ENCODE measurements around the gene DGKQ. TPM values are rescaled to one million over a fixed set of nuclear protein-coding genes. Genes with fewer than 3 reads are reported as not detected.

Gene DGKQ
- total RNA-seq, 1 experiment from 2014 or later: 12.4 TPM

DNA sequence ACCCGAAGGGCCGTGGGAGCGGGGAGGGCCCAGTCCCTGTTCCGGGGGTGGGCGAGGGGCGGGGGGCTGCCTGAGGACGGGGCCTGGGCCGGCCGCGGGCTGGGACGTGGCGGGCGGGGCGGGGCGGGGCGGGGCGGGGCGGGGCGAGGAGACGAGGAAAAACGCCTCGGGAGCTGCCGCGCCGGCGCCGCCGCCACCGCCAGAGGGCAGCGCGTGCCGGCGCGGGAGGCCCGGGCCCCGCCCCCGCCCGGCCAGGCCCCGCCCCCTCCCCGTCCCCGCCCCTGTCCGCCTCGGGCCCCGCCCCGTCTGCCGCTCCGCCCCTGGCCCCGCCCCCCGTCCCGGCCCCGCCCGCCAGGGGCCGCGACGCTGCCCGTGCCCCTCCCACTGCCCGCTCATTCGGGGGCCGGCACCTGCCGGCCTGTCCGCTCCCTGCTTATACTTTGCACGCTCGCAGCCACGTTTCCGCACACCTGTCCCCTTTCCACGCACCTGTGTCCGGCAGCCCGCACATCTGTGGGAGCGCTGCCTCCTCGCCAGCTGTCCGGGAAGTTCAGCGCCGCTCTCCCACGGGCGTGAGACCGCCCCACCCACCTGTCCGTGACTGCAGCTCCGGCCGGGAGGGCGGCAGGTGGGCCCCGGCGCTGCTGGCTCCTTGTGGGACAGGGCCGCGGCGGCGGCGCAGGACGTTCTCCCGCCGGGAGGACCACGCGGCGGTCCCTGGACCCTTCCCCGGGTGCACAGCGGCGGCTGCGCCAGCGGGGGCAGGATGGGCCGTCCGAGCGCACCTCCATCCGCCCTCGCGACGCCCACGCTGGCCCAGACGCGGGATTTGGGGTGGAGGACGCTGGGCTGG lies 36.4 kb upstream of the DGKQ start:
- Histone ChIP-seq H3K9me3 (ENCODE audit: control insufficient read depth, low read depth, low read length) (no peaks in the 10 kb centered on the region), H3K56ac (ENCODE audit: insufficient read length, low read depth, low read length) (no peak overlapping the region), H3K27me3 (ENCODE audit: insufficient read depth, low read length) (peaks cover 22% of the 10 kb centered on the region; the same call in 1 of the 2 replicates), H3K4me1 (ENCODE audit: insufficient read depth, low read length) (no peaks in the 10 kb centered on the region), H2AFZ (ENCODE audit: low read length) (no peak overlapping the region), H4K91ac (ENCODE audit: insufficient read length, low read depth, low read length) (no peak overlapping the region), H2BK12ac (ENCODE audit: insufficient read length, low read depth, low read length) (no peak overlapping the region), H3K4ac (ENCODE audit: low read depth, low read length) (no peak overlapping the region), H3K79me1 (ENCODE audit: insufficient read depth, low read depth, low read length, poor library complexity, severe bottlenecking) (no peaks in the 10 kb centered on the region), H3T11ph (ENCODE audit: low read length) (no peak overlapping the region), H3K18ac (ENCODE audit: insufficient read length, low read depth, low read length) (no peak overlapping the region), H3K4me2 (ENCODE audit: insufficient read depth, insufficient read length, low read length) (peak overlapping the region; percentile 89), H3K23ac (ENCODE audit: insufficient read length, low read depth, low read length) (no peak overlapping the region), H3K79me2 (ENCODE audit: insufficient read depth, low read length) (no peaks in the 10 kb centered on the region), H2BK15ac (ENCODE audit: low read depth, low read length) (no peak overlapping the region), H2BK20ac (ENCODE audit: low read depth, low read length, poor library complexity, severe bottlenecking) (no peak overlapping the region), H4K20me1 (ENCODE audit: control insufficient read depth, insufficient read depth, insufficient read length) (no peaks in the 10 kb centered on the region), H2BK5ac (ENCODE audit: insufficient read length, low read length) (no peak overlapping the region), H3K27ac (ENCODE audit: insufficient read length, low read depth, low read length) (no peak overlapping the region), H3K14ac (ENCODE audit: insufficient read depth, low read length) (no peak overlapping the region), H2BK120ac (ENCODE audit: low read depth, low read length, poor library complexity, severe bottlenecking) (no peak overlapping the region), H2AK5ac (ENCODE audit: insufficient read length, low read length) (no peak overlapping the region), H3K23me2 (ENCODE audit: insufficient read length, low read depth, low read length, poor library complexity, severe bottlenecking) (peaks cover 14% of the 10 kb centered on the region), H4K8ac (replicated peaks; ENCODE audit: insufficient read length, low read depth, low read length) (no peak overlapping the region), H4K5ac (ENCODE audit: insufficient read length, low read depth, low read length) (no peak overlapping the region), H3K9ac (ENCODE audit: extremely low read depth, insufficient read length, low read length) (no peak overlapping the region)
- DNase-seq: peak; percentile 73
- TF ChIP-seq, protein P1, sequence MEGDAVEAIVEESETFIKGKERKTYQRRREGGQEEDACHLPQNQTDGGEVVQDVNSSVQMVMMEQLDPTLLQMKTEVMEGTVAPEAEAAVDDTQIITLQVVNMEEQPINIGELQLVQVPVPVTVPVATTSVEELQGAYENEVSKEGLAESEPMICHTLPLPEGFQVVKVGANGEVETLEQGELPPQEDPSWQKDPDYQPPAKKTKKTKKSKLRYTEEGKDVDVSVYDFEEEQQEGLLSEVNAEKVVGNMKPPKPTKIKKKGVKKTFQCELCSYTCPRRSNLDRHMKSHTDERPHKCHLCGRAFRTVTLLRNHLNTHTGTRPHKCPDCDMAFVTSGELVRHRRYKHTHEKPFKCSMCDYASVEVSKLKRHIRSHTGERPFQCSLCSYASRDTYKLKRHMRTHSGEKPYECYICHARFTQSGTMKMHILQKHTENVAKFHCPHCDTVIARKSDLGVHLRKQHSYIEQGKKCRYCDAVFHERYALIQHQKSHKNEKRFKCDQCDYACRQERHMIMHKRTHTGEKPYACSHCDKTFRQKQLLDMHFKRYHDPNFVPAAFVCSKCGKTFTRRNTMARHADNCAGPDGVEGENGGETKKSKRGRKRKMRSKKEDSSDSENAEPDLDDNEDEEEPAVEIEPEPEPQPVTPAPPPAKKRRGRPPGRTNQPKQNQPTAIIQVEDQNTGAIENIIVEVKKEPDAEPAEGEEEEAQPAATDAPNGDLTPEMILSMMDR (conservative IDR thresholded peaks at IDR 0.05): no peak; the same call in 1 of the 3 replicates
- no CpG with 5 or more reads among the region's 109 CpGs for WGBS (ENCODE audit: extremely low coverage, insufficient read length, low lambda C conversion rate)
- no peak overlapping the region; a peak in 1 of 7 replicates for H3K27ac Mint-ChIP-seq
- peaks cover 11 to 12% of the 10 kb centered on the region in 2 experiments for H3K4me1 Mint-ChIP-seq
- peak overlapping the region; percentile 56 to 70 for H3K4me3 Mint-ChIP-seq
- peaks cover 3 to 13% of the 10 kb centered on the region in 2 experiments; a peak in 4 of 5 replicates for H3K9me3 Mint-ChIP-seq
- peaks cover 53% of the 10 kb centered on the region for H3K27me3 Mint-ChIP-seq (ENCODE audit: low read depth)
- peaks cover 0 to 4% (median 0%) of the 10 kb centered on the region in 3 experiments; a peak in 2 of 7 replicates for H3K36me3 Mint-ChIP-seq (ENCODE audit: insufficient read depth in 1 of 3, low read depth in 3 of 3)

Measured in H9 (cell line).